SK-N-SH treated with all-trans-retinoic acid at 6 μM for 48 hours (cell line): ENCODE results near the gene TMEM203.

Experiments used
- ATAC-seq: fragments of 200-7000 bp; cut with Tn5 transposase; 3 replicates; pipeline ENCODE4 v1.9.1; 2020; ENCODE audit warnings: mild to moderate bottlenecking, moderate library complexity
- ARNTL ChIP-seq: fragments of 450-650 bp; formaldehyde crosslinking; IDR thresholded peaks from 2 replicates; pipeline ENCODE4 v1.5.0; 2020; ENCODE audit warnings: low read depth, mild to moderate bottlenecking, moderate library complexity, borderline replicate concordance
- BACH2 ChIP-seq: fragments of 250-450 bp; sonication (Bioruptor Pico); IDR thresholded peaks from 2 replicates; pipeline ENCODE4 v1.9.0; 2021; ENCODE audit warnings: mild to moderate bottlenecking, borderline replicate concordance
- CREB5 ChIP-seq: fragments of 250-450 bp; sonication (Bioruptor Pico); IDR thresholded peaks from 2 replicates; pipeline ENCODE4 v1.5.1; 2020; ENCODE audit warnings: low read depth, mild to moderate bottlenecking, moderate library complexity
- CSDC2 ChIP-seq: fragments of 250-450 bp; sonication (Bioruptor Pico); IDR thresholded peaks from 2 replicates; pipeline ENCODE4 v1.5.0; 2020; ENCODE audit warnings: mild to moderate bottlenecking, moderate library complexity
- ESRRG ChIP-seq: fragments of 250-450 bp; sonication (Bioruptor Pico); IDR thresholded peaks from 2 replicates; pipeline ENCODE4 v1.6.1; 2021; ENCODE audit warnings: mild to moderate bottlenecking
- ISL1 ChIP-seq: fragments of 250-450 bp; sonication (Bioruptor Pico); IDR thresholded peaks from 2 replicates; pipeline ENCODE4 v2.1.2; 2022; ENCODE audit warnings: mild to moderate bottlenecking, moderate library complexity
- OSR1 ChIP-seq: fragments of 250-450 bp; sonication (Bioruptor Pico); IDR thresholded peaks from 2 replicates; pipeline ENCODE4 v1.8.0; 2022; ENCODE audit warnings: moderate library complexity, mild to moderate bottlenecking, inconsistent platforms
- PATZ1 ChIP-seq: fragments of 250-450 bp; sonication (Bioruptor Pico); IDR thresholded peaks from 2 replicates; pipeline ENCODE4 v1.8.0; 2020; ENCODE audit warnings: mild to moderate bottlenecking, moderate library complexity, borderline replicate concordance
- PPARA ChIP-seq: fragments of 250-450 bp; sonication (Bioruptor Pico); IDR thresholded peaks from 2 replicates; pipeline ENCODE4 v1.5.0; 2020; ENCODE audit warnings: mild to moderate bottlenecking, borderline replicate concordance
- RARB ChIP-seq: fragments of 250-450 bp; sonication (Bioruptor Pico); IDR thresholded peaks from 2 replicates; pipeline ENCODE4 v1.8.0; 2021; ENCODE audit warnings: mild to moderate bottlenecking, moderate library complexity
- SNAI2 ChIP-seq: fragments of 250-450 bp; sonication (Bioruptor Pico); IDR thresholded peaks from 2 replicates; pipeline ENCODE4 v1.5.0; 2020; ENCODE audit warnings: mild to moderate bottlenecking, moderate library complexity
- TCF4 ChIP-seq: fragments of 250-450 bp; sonication (Bioruptor Pico); IDR thresholded peaks from 2 replicates; pipeline ENCODE4 v1.8.0; 2021; ENCODE audit warnings: mild to moderate bottlenecking, moderate library complexity, borderline replicate concordance
- TOX ChIP-seq: fragments of 250-450 bp; sonication (Bioruptor Pico); IDR thresholded peaks from 2 replicates; pipeline ENCODE4 v1.8.0; 2021; ENCODE audit warnings: mild to moderate bottlenecking, moderate library complexity, borderline replicate concordance
- TSHZ2 ChIP-seq: fragments of 250-450 bp; sonication (Bioruptor Pico); IDR thresholded peaks from 2 replicates; pipeline ENCODE4 v1.5.0; 2020; ENCODE audit warnings: mild to moderate bottlenecking, moderate library complexity
- ZC3H10 ChIP-seq: fragments of 250-450 bp; sonication (Bioruptor Pico); IDR thresholded peaks from 2 replicates; pipeline ENCODE4 v1.5.1; 2021; ENCODE audit warnings: mild to moderate bottlenecking, moderate library complexity
- ZFP3 ChIP-seq: fragments of 250-450 bp; sonication (Bioruptor Pico); IDR thresholded peaks from 2 replicates; pipeline ENCODE4 v1.5.0; 2020; ENCODE audit warnings: mild to moderate bottlenecking, moderate library complexity
- ZNF565 ChIP-seq: fragments of 450-650 bp; formaldehyde crosslinking; conservative IDR thresholded peaks from 2 replicates; pipeline ENCODE4 v1.5.0; 2020; ENCODE audit warnings: low read depth, mild to moderate bottlenecking, moderate library complexity

TMEM203 gene

GRCh38 chr9:137178201-137178938, 27.1 kb downstream of the TMEM203 start:
- no peak for TF ChIP-seq SNAI2 (CRISPR knock-in tag)
- no peak for TF ChIP-seq TSHZ2 (CRISPR knock-in tag)
- TF ChIP-seq CREB5 (CRISPR knock-in tag) = no peak
- no peak for TF ChIP-seq OSR1 (CRISPR knock-in tag)
- no peak for TF ChIP-seq PATZ1 (CRISPR knock-in tag)
- TF ChIP-seq TOX = no peak
- TF ChIP-seq ESRRG (CRISPR knock-in tag) = no peak
- TF ChIP-seq ZFP3 (CRISPR knock-in tag) = no peak
- no peak for TF ChIP-seq ZC3H10
- no peak for TF ChIP-seq PPARA
- no peak for TF ChIP-seq ZNF565 (CRISPR knock-in tag)
- no peak for TF ChIP-seq ISL1 (CRISPR knock-in tag)
- TF ChIP-seq TCF4 (CRISPR knock-in tag) = no peak
- TF ChIP-seq CSDC2 (CRISPR knock-in tag) = no peak
- TF ChIP-seq BACH2 (CRISPR knock-in tag) = no peak
- TF ChIP-seq ARNTL (CRISPR knock-in tag) = no peak
- no peak for TF ChIP-seq RARB (CRISPR knock-in tag)

GRCh38 chr9:137176302-137177182, 28.9 kb downstream of the TMEM203 start:
- TF ChIP-seq BACH2 (CRISPR knock-in tag) (no peak), TSHZ2 (CRISPR knock-in tag) (no peak), PATZ1 (CRISPR knock-in tag) (no peak), ARNTL (CRISPR knock-in tag) (no peak), ESRRG (CRISPR knock-in tag) (no peak), CSDC2 (CRISPR knock-in tag) (no peak), TCF4 (CRISPR knock-in tag) (no peak), ISL1 (CRISPR knock-in tag) (no peak), ZC3H10 (no peak)
- ATAC-seq = peak; percentile 44

More at GRCh38 chr9:137178201-137178938, 27.1 kb downstream of the TMEM203 start:
- no peak for ATAC-seq
